Lower leg skin (tissue), 4 donors: Measurements from ENCODE around the gene ECT2. TPM values are rescaled to one million over a fixed set of nuclear protein-coding genes. Genes with fewer than 3 reads are reported as not detected.

Experiments used
- DNase-seq, 2 donors: peaks; one replicate each; pipeline ENCODE4 v3.0.0-alpha.2; 2019; ENCODE audit warnings: low spot score in 2 of 2
- H3K4me3 ChIP-seq: fragments of 200-600 bp; sonication (generic); 2 replicates; pipeline ENCODE4 v1.5.1; 2017; ENCODE audit warnings: mild to moderate bottlenecking, low read depth; ENCODE audit not compliant: poor library complexity, severe bottlenecking
- POLR2A ChIP-seq, 2 donors: fragments of 450-650 bp; IDR thresholded peaks; one replicate each; pipeline ENCODE4 v1.6.1; 2016 to 2017; ENCODE audit warnings: antibody characterized with exemption in 2 of 2, mild to moderate bottlenecking in 1 of 2, moderate library complexity in 1 of 2
- WGBS, 2 donors: methylation state at CpG; one replicate each; pipeline ENCODE4 v1.1.5; 2018; 5-methylcytosine and 5-hydroxymethylcytosine counted together
- intact Hi-C: fragments of 100-400 bp; cut with DNase I; formaldehyde crosslinking; loops from one replicate; pipeline ENCODE4 v1.15.0; 2023; ENCODE audit warnings: low total_unique reads
- total RNA-seq, 4 donors: library from RNA; depleted of rRNA; stranded (reverse); fragments of >200 nt; gene quantifications; one replicate each; pipeline ENCODE4 v1.1.0, GENCODE V29; 2016
- TF ChIP-seq, protein P1 (sequence below), 3 donors: fragments of 450-650 bp; IDR thresholded peaks; one replicate each; pipeline ENCODE4 v1.5.1; 2016; ENCODE audit warnings: antibody characterized with exemption in 3 of 3, mild to moderate bottlenecking in 3 of 3, moderate library complexity in 2 of 3

ECT2 gene
- total RNA-seq, 4 donors from 2014 or later = 8.3 to 11.7 (median 10.8) TPM

- WGBS, 2 donors = 88 to 96% methylated on average over 2 of the region's 2 CpGs
- no peak for DNase-seq
- TF ChIP-seq, protein P1, sequence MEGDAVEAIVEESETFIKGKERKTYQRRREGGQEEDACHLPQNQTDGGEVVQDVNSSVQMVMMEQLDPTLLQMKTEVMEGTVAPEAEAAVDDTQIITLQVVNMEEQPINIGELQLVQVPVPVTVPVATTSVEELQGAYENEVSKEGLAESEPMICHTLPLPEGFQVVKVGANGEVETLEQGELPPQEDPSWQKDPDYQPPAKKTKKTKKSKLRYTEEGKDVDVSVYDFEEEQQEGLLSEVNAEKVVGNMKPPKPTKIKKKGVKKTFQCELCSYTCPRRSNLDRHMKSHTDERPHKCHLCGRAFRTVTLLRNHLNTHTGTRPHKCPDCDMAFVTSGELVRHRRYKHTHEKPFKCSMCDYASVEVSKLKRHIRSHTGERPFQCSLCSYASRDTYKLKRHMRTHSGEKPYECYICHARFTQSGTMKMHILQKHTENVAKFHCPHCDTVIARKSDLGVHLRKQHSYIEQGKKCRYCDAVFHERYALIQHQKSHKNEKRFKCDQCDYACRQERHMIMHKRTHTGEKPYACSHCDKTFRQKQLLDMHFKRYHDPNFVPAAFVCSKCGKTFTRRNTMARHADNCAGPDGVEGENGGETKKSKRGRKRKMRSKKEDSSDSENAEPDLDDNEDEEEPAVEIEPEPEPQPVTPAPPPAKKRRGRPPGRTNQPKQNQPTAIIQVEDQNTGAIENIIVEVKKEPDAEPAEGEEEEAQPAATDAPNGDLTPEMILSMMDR (IDR thresholded peaks at IDR 0.05) = no peak
- no peak for TF ChIP-seq POLR2A (IDR thresholded peaks at IDR 0.05)
- no peak overlapping the region for H3K4me3 ChIP-seq
- intact Hi-C loops = no loop called here
Observed at GRCh38 chr3:172832983-172833382, 82.5 kb downstream of the ECT2 start.

DNA sequence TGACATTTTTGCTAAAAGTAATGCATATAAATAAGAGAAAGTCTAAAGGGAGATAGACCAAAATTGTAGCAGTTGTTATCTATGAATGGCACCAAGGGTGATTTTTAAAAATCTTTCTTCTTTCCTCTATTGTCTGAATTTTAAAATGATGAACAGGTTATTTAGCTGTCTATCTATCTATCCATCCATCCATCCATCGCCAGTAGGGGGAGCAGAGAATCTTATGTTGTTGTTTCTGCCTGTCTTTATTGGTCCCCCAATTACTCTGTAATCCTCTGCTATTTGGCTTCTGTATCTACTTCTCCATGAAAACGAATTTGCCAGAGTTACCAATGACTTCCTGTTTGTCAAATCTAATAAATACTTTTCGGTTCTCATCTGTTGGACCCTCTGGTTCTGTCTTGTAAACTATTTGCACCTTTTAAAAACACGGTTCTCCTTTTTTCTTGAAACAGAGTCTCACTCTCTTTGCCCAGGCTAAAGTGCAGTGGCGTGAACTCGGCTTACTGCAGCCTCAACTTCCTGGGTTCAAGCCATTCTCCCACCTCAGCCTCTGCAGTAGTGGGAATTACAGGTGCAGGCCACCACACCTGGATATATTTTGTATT, 86.0 kb downstream of the ECT2 start:
- DNase-seq = no peak
- H3K4me3 ChIP-seq = no peak overlapping the region
- WGBS, 2 donors = 49 to 52% methylated on average over 6 of the region's 6 CpGs
- no peak for TF ChIP-seq POLR2A (IDR thresholded peaks at IDR 0.05)
- TF ChIP-seq, protein P1 (IDR thresholded peaks at IDR 0.05) = no peak
- intact Hi-C loops = no loop called here

- intact Hi-C loops = no loop called here
- no peak for TF ChIP-seq POLR2A (IDR thresholded peaks at IDR 0.05)
- TF ChIP-seq, protein P1 (IDR thresholded peaks at IDR 0.05) = no peak
- WGBS, 2 donors = 25 to 26% methylated on average over 4 of the region's 4 CpGs
- H3K4me3 ChIP-seq = no peak overlapping the region
- DNase-seq = no peak
Observed at GRCh38 chr3:172839679-172840078, 89.2 kb downstream of the ECT2 start.

- intact Hi-C loops = no loop called here
- TF ChIP-seq, protein P1 (IDR thresholded peaks at IDR 0.05) = no peak
- DNase-seq = no peak
- 71 to 79% methylated on average over 4 of the region's 4 CpGs for WGBS, 2 donors
- H3K4me3 ChIP-seq = no peak overlapping the region
Observed at GRCh38 chr3:172840463-172840862, 89.9 kb downstream of the ECT2 start.

DNA sequence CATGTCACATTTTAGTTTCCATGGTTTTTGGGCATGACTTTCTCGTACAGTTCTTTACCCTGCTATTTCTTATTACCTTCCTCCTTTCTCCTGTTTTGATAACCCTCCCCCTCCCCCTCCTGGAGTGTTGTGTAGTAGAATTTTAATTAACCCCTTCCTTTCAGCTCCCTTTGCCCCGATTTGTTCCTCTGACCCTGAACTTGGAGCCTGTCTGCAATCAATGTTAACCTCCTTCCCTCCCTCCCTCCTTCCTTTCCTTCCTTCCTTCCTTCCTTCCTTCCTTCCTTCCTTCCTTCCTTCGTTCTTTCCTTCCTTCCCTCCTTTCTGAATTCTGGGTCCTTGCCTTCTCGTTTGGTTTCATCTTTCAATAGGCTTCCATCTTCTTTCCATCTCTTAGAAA, 90.4 kb downstream of the ECT2 start:
- intact Hi-C loops = no loop called here
- TF ChIP-seq, protein P1 (IDR thresholded peaks at IDR 0.05) = no peak
- TF ChIP-seq POLR2A (IDR thresholded peaks at IDR 0.05) = no peak
- DNase-seq = no peak
- H3K4me3 ChIP-seq = no peak overlapping the region
- WGBS, 2 donors = 54 to 65% methylated on average over 4 of the region's 4 CpGs

DNA sequence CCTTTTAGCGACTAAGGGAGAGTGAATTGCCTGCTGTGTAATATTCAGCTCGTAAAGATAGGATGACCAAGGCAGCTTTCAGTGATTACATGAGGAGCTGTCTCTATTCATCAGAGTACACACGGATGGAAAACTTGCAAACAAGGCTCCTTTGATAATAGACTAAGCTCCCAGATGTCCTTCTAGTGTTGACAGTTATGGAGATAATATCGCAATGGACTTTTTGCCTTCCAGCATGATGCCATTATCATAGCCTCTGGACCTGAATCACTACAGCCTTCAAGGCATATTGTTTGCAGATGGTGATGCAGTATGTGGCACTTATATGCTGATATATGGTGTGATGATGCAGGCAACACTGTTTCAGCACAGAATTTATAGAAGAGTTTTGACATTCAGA, 93.9 kb downstream of the ECT2 start:
- intact Hi-C loops = no loop called here
- 66 to 67% methylated on average over 4 of the region's 4 CpGs for WGBS, 2 donors
- no peak overlapping the region for H3K4me3 ChIP-seq
- TF ChIP-seq, protein P1 (IDR thresholded peaks at IDR 0.05) = no peak
- no peak for TF ChIP-seq POLR2A (IDR thresholded peaks at IDR 0.05)
- DNase-seq = no peak
